Eye (tissue), 1 donor: ENCODE measurements around the gene ALCAM.

ENCODE experiments used
- DNase-seq: peaks from one replicate; pipeline ENCODE4 v3.0.0-alpha.2; 2015

The ALCAM gene

GRCh38 chr3:105366326-105367062 is at the start of gene ALCAM:
ALCAM (plus strand) TSS chr3:105366909.
- DNase-seq = peak; percentile 97

GRCh38 chr3:105317841-105318240 is 48.9 kb upstream of the ALCAM start:
- DNase-seq = peak; percentile 3

- no peak for DNase-seq
Observed at GRCh38 chr3:105322570-105323273, 44.0 kb upstream of the ALCAM start.

- no peak for DNase-seq
Observed at GRCh38 chr3:105323274-105323599, 43.5 kb upstream of the ALCAM start.

GRCh38 chr3:105324951-105325350 is 41.8 kb upstream of the ALCAM start:
- no peak for DNase-seq

GRCh38 chr3:105327662-105328337 is 38.9 kb upstream of the ALCAM start:
- no peak for DNase-seq

GRCh38 chr3:105328338-105328730 is 38.4 kb upstream of the ALCAM start:
- no peak for DNase-seq

GRCh38 chr3:105332961-105333360 is 33.7 kb upstream of the ALCAM start:
- no peak for DNase-seq

- DNase-seq = no peak
Observed at GRCh38 chr3:105334138-105334882, 32.4 kb upstream of the ALCAM start.

- DNase-seq = no peak
Observed at GRCh38 chr3:105339946-105340345, 26.8 kb upstream of the ALCAM start.

- no peak for DNase-seq
Observed at GRCh38 chr3:105343991-105344390, 22.7 kb upstream of the ALCAM start.

- DNase-seq = no peak
Observed at GRCh38 chr3:105345156-105345555, 21.6 kb upstream of the ALCAM start.

- no peak for DNase-seq
Observed at GRCh38 chr3:105347625-105348302, 18.9 kb upstream of the ALCAM start.

GRCh38 chr3:105348307-105348706 is 18.4 kb upstream of the ALCAM start:
- no peak for DNase-seq

GRCh38 chr3:105349684-105350387 is 16.9 kb upstream of the ALCAM start:
- no peak for DNase-seq

- DNase-seq = no peak
Observed at GRCh38 chr3:105351821-105352220, 14.9 kb upstream of the ALCAM start.

- no peak for DNase-seq
Observed at GRCh38 chr3:105352976-105353375, 13.7 kb upstream of the ALCAM start.

GRCh38 chr3:105353485-105354161 is 13.1 kb upstream of the ALCAM start:
- peak; percentile 74 for DNase-seq

- no peak for DNase-seq
Observed at GRCh38 chr3:105354429-105354828, 12.3 kb upstream of the ALCAM start.

GRCh38 chr3:105355408-105356061 is 11.2 kb upstream of the ALCAM start:
- peak; percentile 50 for DNase-seq

- DNase-seq = peak; percentile 56
Observed at GRCh38 chr3:105356396-105356795, 10.3 kb upstream of the ALCAM start.
